Neural progenitor cell (in vitro differentiated cells): ENCODE results near the gene DLK1.

ENCODE experiments used
- CTCF ChIP-seq: fragments of 200-600 bp; sonication (generic); IDR thresholded peaks from 2 replicates; pipeline ENCODE4 v1.5.1; 2017; ENCODE audit warnings: antibody characterized with exemption, mild to moderate bottlenecking
- EZH2 ChIP-seq: fragments of 200-600 bp; sonication (generic); IDR thresholded peaks from 2 replicates; pipeline ENCODE4 v1.6.1; 2017; ENCODE audit warnings: antibody characterized with exemption, mild to moderate bottlenecking, moderate library complexity
- EZH2phosphoT487 ChIP-seq: fragments of 200-600 bp; sonication (generic); IDR thresholded peaks from 2 replicates; pipeline ENCODE4 v1.6.1; 2017; ENCODE audit warnings: antibody characterized with exemption

- TF ChIP-seq CTCF (no peak), EZH2 (no peak), EZH2phosphoT487 (no peak)
Measured at GRCh38 chr14:100733152-100733850, 6.6 kb downstream of the DLK1 start.
